ENCODE data around the gene TST.
"Not testable (repeated sequence)": the region's sequence is repeated elsewhere in the genome, so short reads cannot be mapped to it uniquely, and the experiment has no call there.

- not testable (repeated sequence) for TF ChIP-seq CTCF (IDR thresholded peaks at IDR 0.05; ENCODE audit: insufficient read depth, low read length, poor library complexity, severe bottlenecking); EZH2phosphoT487 (conservative IDR thresholded peaks at IDR 0.05; ENCODE audit: low read length)
Observed at GRCh38 chr22:36989012-36989411, 30.2 kb downstream of the TST start.
